Parathyroid adenoma (tissue), 2 donors: Measurements from ENCODE around the gene ATP13A3.

Experiments used
- H2AFZ ChIP-seq: fragments of 300-600 bp; sonication (generic); one replicate; pipeline ENCODE4 v1.7.0; 2017; ENCODE audit warnings: antibody characterized with exemption, mild to moderate bottlenecking
- H3K27ac ChIP-seq: fragments of 300-600 bp; sonication (generic); one replicate; pipeline ENCODE4 v1.7.0; 2017
- H3K27me3 ChIP-seq: fragments of 300-600 bp; sonication (generic); one replicate; pipeline ENCODE4 v1.7.0; 2017; ENCODE audit warnings: low read length; ENCODE audit not compliant: control insufficient read depth, insufficient read depth
- H3K36me3 ChIP-seq: fragments of 300-600 bp; sonication (generic); one replicate; pipeline ENCODE4 v1.7.0; 2017; ENCODE audit warnings: low read length; ENCODE audit not compliant: control insufficient read depth, insufficient read depth
- H3K4me1 ChIP-seq: fragments of 300-600 bp; sonication (generic); one replicate; pipeline ENCODE4 v1.7.0; 2017; ENCODE audit warnings: control low read depth
- H3K4me2 ChIP-seq: fragments of 300-600 bp; sonication (generic); one replicate; pipeline ENCODE4 v1.7.0; 2017; ENCODE audit warnings: low read length
- H3K4me3 ChIP-seq: fragments of 300-600 bp; sonication (generic); one replicate; pipeline ENCODE4 v1.7.0; 2017; ENCODE audit warnings: low read depth, low read length
- H3K79me2 ChIP-seq: fragments of 300-600 bp; sonication (generic); one replicate; pipeline ENCODE4 v1.7.0; 2017; ENCODE audit warnings: control low read depth
- H3K9ac ChIP-seq: fragments of 300-600 bp; sonication (generic); one replicate; pipeline ENCODE4 v1.7.0; 2017; ENCODE audit warnings: mild to moderate bottlenecking
- H3K9me3 ChIP-seq: fragments of 300-600 bp; sonication (generic); one replicate; pipeline ENCODE4 v1.7.0; 2017; ENCODE audit warnings: low read length; ENCODE audit not compliant: control insufficient read depth
- CTCF ChIP-seq: fragments of 300-600 bp; sonication (generic); IDR thresholded peaks from one replicate; pipeline ENCODE4 v1.7.0; 2017; ENCODE audit warnings: antibody characterized with exemption, mild to moderate bottlenecking
- donor health status: primary hyperparathyroidism.

ATP13A3 gene

GRCh38 chr3:194470615-194471014, 16.2 kb downstream of the ATP13A3 start:
- H3K9ac ChIP-seq, result no peak overlapping the region
- H2AFZ ChIP-seq, result no peak overlapping the region
- H3K4me3 ChIP-seq, result no peak overlapping the region
- H3K27me3 ChIP-seq, result no peaks in the 10 kb centered on the region
- no peak for TF ChIP-seq CTCF
- H3K4me2 ChIP-seq, result no peak overlapping the region
- no peaks in the 10 kb centered on the region for H3K36me3 ChIP-seq
- H3K27ac ChIP-seq, result no peak overlapping the region
- peaks cover 21% of the 10 kb centered on the region for H3K79me2 ChIP-seq
- no peaks in the 10 kb centered on the region for H3K9me3 ChIP-seq
- peaks cover 1% of the 10 kb centered on the region for H3K4me1 ChIP-seq

GRCh38 chr3:194469977-194470376, 16.8 kb downstream of the ATP13A3 start:
- TF ChIP-seq CTCF, result no peak
- Histone ChIP-seq H3K27ac (no peak overlapping the region), H3K4me1 (no peaks in the 10 kb centered on the region)

GRCh38 chr3:194468086-194468485, 18.7 kb downstream of the ATP13A3 start:
- no peaks in the 10 kb centered on the region for H3K9me3 ChIP-seq
- no peaks in the 10 kb centered on the region for H3K27me3 ChIP-seq
- no peak overlapping the region for H3K9ac ChIP-seq
- no peak overlapping the region for H2AFZ ChIP-seq
- no peak overlapping the region for H3K4me2 ChIP-seq
- peaks cover 32% of the 10 kb centered on the region for H3K79me2 ChIP-seq
- no peak overlapping the region for H3K27ac ChIP-seq
- H3K4me1 ChIP-seq, result no peaks in the 10 kb centered on the region
- no peak overlapping the region for H3K4me3 ChIP-seq
- TF ChIP-seq CTCF, result no peak
- H3K36me3 ChIP-seq, result no peaks in the 10 kb centered on the region

More at GRCh38 chr3:194469977-194470376, 16.8 kb downstream of the ATP13A3 start:
- Histone ChIP-seq H3K27me3 (no peaks in the 10 kb centered on the region), H3K36me3 (no peaks in the 10 kb centered on the region), H3K79me2 (peaks cover 25% of the 10 kb centered on the region), H2AFZ (no peak overlapping the region), H3K4me2 (no peak overlapping the region), H3K9me3 (no peaks in the 10 kb centered on the region), H3K4me3 (no peak overlapping the region), H3K9ac (no peak overlapping the region)

- no peak for TF ChIP-seq CTCF
- no peaks in the 10 kb centered on the region for H3K4me1 ChIP-seq
Observed at GRCh38 chr3:194466761-194467356, 19.9 kb downstream of the ATP13A3 start.

GRCh38 chr3:194465920-194466570, 20.8 kb downstream of the ATP13A3 start:
- Histone ChIP-seq H3K79me2 (peaks cover 22% of the 10 kb centered on the region), H3K4me1 (no peaks in the 10 kb centered on the region), H2AFZ (no peak overlapping the region), H3K27me3 (no peaks in the 10 kb centered on the region), H3K4me3 (no peak overlapping the region), H3K27ac (no peak overlapping the region), H3K4me2 (no peak overlapping the region), H3K9ac (no peak overlapping the region), H3K9me3 (no peaks in the 10 kb centered on the region), H3K36me3 (no peaks in the 10 kb centered on the region)
- TF ChIP-seq CTCF, result no peak

More at GRCh38 chr3:194466761-194467356, 19.9 kb downstream of the ATP13A3 start:
- H3K27ac ChIP-seq, result no peak overlapping the region
- no peaks in the 10 kb centered on the region for H3K27me3 ChIP-seq
- no peak overlapping the region for H3K9ac ChIP-seq
- H3K79me2 ChIP-seq, result peaks cover 26% of the 10 kb centered on the region
- no peak overlapping the region for H3K4me3 ChIP-seq
- H3K9me3 ChIP-seq, result no peaks in the 10 kb centered on the region
- no peak overlapping the region for H2AFZ ChIP-seq
- H3K36me3 ChIP-seq, result no peaks in the 10 kb centered on the region
- no peak overlapping the region for H3K4me2 ChIP-seq
